ENCODE data around the gene DCTN3. TPM values are rescaled to one million over a fixed set of nuclear protein-coding genes. Genes with fewer than 3 reads are reported as not detected.
A peak's percentile ranks its signal among the peaks of the same experiment; 100 is the strongest.

The DCTN3 gene
- total RNA-seq, 1 experiment from 2014 or later = 27.5 TPM

- TF ChIP-seq ZNF532 (CRISPR knock-in tag; IDR thresholded peaks at IDR 0.05; ENCODE audit: borderline replicate concordance) (no peak), ARID4B (CRISPR knock-in tag; IDR thresholded peaks at IDR 0.05; ENCODE audit: borderline replicate concordance) (peak; percentile 86), ZNF396 (CRISPR knock-in tag; IDR thresholded peaks at IDR 0.05; ENCODE audit: borderline replicate concordance) (no peak), TEAD1 (CRISPR knock-in tag; IDR thresholded peaks at IDR 0.05) (no peak; the same call in none of the 2 replicates), NFYB (CRISPR knock-in tag; conservative IDR thresholded peaks at IDR 0.05; ENCODE audit: low read depth) (peak; percentile 92), ATF6 (CRISPR knock-in tag; IDR thresholded peaks at IDR 0.05) (no peak), ATF3 (CRISPR knock-in tag; conservative IDR thresholded peaks at IDR 0.05) (no peak), ELF4 (CRISPR knock-in tag; IDR thresholded peaks at IDR 0.05; ENCODE audit: low read depth) (0 out of 2 replicates have a peak, but pooled peaks have one; percentile 41), STAT6 (CRISPR knock-in tag; conservative IDR thresholded peaks at IDR 0.05; ENCODE audit: low read depth) (no peak), MLX (CRISPR knock-in tag; IDR thresholded peaks at IDR 0.05) (no peak; the same call in 1 of the 2 replicates), SP1 (CRISPR knock-in tag; conservative IDR thresholded peaks at IDR 0.05) (peak; percentile 99), CBFB (CRISPR knock-in tag; IDR thresholded peaks at IDR 0.05; ENCODE audit: low read depth) (peak; percentile 75; the same call in 1 of the 2 replicates), JUN (CRISPR knock-in tag; IDR thresholded peaks at IDR 0.05) (no peak; the same call in 1 of the 2 replicates), ERG (CRISPR knock-in tag; IDR thresholded peaks at IDR 0.05) (no peak), NR1H2 (CRISPR knock-in tag; IDR thresholded peaks at IDR 0.05) (peak; percentile 74; the same call in 1 of the 2 replicates), KAT7 (CRISPR knock-in tag; IDR thresholded peaks at IDR 0.05; ENCODE audit: borderline replicate concordance) (peak; percentile 89; the same call in 1 of the 2 replicates), SMAD3 (CRISPR knock-in tag; IDR thresholded peaks at IDR 0.05; ENCODE audit: borderline replicate concordance) (peak; percentile 67; the same call in 1 of the 2 replicates), ZNF121 (CRISPR knock-in tag; IDR thresholded peaks at IDR 0.05) (no peak), ZNF219 (CRISPR knock-in tag; IDR thresholded peaks at IDR 0.05; ENCODE audit: borderline replicate concordance) (no peak), ZNF416 (CRISPR knock-in tag; IDR thresholded peaks at IDR 0.05) (no peak), ZNF423 (CRISPR knock-in tag; IDR thresholded peaks at IDR 0.05) (no peak), NR2C2 (CRISPR knock-in tag; IDR thresholded peaks at IDR 0.05) (0 out of 2 replicates have a peak, but pooled peaks have one; percentile 57), SOX15 (CRISPR knock-in tag; IDR thresholded peaks at IDR 0.05) (no peak)
These were observed 17.3 kb upstream of the DCTN3 start, which contains the start of gene SIGMAR1 (continued) for GRCh38 chr9:34637356-34638137.
